ENCODE data around the gene BAIAP2L1.
"Not testable (repeated sequence)": the region's sequence is repeated elsewhere in the genome, so short reads cannot be mapped to it uniquely, and the experiment has no call there.

BAIAP2L1 gene

DNA sequence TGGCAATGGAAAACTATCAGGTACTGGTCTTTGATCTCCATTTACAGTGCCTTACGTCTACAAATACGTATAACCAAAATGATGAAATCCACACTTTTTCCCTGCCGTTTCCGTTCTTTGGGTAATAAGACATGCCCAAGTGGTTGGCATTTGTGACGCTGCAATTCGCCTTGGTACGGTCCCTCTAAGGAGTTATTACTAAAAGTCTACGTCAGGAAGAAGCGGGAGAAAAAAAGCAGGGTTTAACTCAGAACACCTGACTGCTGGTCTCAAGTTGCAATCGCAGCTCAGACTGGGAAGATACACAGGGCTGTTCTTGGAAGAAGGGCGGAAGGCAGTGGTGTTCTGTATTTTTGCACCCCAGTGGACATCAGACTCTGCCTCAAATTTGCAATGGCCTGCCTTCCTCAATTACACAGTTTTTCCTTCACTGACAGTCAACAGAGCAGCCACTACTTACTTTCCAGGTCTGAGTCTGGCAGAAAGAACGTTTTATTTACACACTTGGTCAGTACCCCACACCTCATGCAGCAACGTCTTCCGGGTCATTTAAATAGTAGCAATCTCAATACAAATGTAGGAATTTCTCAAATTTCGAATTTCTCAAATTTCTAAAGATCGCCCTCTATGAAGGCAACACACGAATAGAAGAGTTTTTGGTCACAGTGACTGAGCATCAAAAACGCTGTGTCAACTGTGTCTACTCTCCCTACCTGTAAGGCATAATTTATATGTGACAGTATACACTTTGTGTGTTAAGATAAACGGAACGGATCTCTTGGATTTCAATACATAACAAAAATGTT is 2.1 kb downstream of the BAIAP2L1 start:
- DNase-seq (ENCODE audit: low spot score), result no peak

DNA sequence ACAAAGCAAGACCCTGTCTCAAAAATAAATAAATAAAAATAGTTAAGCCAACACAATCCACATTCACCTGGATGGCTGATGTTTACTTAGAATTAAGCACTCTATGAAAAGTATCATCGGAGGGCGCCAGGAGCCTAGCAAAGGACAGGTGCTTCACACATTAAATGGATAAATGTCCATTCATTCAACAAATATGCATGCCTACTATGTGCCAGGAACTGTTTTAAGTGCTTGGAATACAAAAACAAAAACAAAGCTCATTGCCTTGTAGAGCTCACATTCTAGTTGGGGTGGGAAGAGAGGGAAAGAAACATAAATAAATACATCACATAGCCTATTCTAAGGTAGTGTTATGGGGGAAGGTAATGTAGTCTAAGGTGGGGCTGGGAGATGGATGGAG is 4.1 kb downstream of the BAIAP2L1 start:
- DNase-seq (ENCODE audit: low spot score), result no peak

DNA sequence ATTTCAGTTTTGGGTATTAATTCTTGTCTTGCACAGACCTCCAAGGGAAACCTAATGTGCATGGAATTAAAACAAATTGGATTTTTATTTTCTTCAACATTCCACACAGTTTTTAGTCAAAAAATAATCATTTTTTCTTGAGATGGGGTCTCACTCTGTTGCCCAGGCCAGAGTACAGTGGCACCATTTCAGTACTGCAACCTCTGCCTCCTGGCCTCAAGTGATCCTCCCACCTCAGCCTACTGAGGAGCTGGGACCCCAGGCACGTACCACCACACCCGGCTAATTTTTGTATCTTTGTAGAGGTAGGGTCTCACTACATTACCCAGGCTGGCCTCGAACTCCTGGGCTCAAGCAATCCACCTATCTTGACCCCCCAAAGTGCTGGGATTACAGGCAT is 4.9 kb downstream of the BAIAP2L1 start:
- DNase-seq (ENCODE audit: low spot score), result no peak

DNA sequence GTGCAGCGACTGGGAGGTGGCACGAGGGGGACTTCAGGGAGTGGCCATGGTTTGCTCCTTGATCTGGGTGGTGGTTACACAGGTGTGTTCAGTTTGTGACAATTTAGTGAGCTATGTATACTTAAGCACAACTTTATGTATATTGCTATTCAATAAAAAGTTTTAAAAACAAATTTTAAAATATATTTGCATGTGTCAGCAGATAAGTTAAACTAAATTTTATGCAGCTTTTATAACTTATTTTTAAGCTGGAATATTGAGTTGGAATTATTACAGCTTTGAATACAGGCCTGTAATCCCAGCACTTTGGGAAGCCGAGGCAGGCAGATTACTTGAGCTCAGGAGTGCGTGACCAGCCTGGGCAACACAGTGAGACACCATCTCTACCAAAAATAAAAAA is 5.4 kb downstream of the BAIAP2L1 start:
- DNase-seq (ENCODE audit: low spot score), result no peak

DNA sequence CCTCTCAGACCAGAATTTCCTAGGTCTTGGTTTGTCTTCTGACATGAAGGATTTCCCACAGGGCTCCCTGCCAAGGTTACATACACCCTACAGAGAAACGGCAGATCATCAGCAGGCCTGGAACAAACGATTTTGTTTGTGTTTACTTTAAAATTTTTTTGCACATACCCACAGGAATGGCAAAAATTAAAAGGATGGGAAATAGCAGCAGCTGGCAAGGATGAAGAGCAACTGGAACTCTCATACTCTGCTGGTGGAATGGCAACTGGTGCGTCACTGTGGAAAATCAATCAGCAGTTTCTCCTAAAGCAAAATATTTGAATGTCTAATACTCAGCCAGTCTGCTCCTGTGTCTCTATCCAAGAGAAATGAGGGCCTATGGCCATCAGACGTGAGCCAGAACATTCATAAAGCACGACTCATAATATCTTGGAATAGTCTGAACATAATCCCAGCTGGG is 6.5 kb downstream of the BAIAP2L1 start:
- peak; percentile 70 for DNase-seq (ENCODE audit: low spot score)

DNA sequence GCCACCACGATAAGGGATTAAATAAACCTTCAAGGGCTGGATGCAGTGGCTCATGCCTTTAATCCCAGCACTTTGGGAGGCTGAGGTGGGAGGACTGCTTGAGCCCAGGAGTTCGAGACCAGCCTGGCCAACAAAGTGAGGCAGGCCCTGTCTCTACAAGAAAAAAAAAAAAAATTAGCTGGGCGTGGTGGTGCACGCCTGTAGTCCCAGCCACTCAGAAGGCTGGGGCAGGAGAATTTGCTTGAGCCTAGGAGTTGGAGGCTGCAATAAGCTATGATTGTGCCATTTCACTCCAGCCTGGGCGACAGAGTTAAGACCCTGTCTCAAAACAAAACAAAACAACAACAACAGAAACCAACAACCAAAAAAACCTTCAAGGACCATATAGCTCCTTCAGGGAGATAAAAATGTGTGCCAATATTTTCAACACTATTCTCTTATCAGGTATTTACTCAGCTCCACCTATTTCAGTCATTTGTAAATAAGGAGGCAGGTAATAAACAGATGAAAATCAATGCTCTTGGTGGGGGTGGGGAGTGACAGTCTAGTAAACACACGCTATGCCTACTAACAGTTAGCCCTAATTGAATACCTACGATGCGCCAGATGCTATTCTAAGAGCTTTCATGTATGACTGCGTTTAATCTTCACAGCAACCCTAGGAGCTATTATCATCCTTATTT is 13.2 kb downstream of the BAIAP2L1 start:
- DNase-seq (ENCODE audit: low spot score), result no peak

DNA sequence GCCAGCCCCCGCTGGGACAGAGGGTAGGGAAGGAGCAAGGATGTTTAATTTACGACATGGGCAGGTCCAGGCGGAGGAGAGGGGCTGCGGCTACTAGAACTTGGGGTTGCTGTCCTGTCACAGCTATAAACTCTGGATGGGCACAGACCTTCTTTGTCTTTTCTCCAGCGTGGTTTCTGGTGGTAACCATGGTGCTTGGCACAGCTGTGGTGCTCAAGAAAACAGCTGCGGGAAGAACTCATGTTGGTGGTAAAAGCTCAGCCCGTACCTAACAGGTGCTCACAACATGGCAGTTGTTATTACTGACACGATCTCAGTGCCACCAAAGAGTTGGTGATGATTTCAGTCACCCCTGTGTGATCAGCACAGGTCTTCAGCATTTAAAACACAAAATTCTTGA is 13.8 kb downstream of the BAIAP2L1 start:
- DNase-seq (ENCODE audit: low spot score), result no peak

DNA sequence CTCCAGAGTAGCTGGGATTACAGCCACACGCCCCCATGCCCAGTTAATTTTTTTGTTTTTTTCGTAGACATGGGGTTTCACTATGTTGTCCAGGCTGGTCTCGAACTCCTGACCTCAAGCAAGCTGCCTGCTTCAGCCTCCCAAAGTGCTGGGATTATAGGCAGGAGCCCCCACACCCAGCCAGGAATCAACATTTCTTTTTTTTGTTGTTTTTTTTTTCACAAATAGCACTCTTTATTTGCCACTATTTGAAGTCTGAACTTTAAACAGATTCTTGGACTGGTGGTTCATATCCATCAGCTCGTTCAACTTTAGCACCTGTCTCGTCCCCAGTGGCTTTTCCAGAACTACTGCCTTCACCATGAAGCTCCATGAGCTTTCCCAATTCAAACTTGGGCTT is 15.4 kb downstream of the BAIAP2L1 start:
- not testable (repeated sequence) for DNase-seq (ENCODE audit: low spot score)

DNA sequence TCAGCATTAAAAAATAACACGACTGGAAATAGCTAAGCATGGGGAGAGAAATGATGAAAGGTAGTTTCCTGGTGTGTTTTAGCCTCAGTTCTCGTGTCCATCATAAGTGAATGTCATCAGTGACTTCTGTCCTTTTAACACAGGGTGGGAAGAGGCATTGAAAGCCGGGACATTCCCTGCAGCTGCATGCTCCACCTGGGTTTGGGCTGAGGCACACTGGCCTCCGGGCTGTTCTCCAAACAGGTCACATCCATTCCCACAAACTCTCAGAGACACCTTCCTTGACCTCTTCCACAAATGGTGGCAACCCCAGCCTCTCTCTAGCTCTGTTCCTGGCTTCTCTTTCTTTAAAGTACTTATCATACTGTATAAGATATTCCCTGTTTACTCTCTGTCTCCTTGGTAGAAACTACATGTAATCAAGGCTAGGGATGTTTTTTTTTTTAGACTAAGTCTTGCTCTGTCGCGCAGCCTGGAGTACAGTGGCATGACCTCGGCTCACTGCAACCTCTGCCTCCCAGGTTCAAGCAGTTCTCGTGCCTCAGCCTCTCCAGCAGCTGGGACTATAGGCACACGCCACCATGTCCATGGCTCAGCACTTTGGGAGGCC is 22.6 kb downstream of the BAIAP2L1 start:
- no peak for DNase-seq (ENCODE audit: low spot score)

DNA sequence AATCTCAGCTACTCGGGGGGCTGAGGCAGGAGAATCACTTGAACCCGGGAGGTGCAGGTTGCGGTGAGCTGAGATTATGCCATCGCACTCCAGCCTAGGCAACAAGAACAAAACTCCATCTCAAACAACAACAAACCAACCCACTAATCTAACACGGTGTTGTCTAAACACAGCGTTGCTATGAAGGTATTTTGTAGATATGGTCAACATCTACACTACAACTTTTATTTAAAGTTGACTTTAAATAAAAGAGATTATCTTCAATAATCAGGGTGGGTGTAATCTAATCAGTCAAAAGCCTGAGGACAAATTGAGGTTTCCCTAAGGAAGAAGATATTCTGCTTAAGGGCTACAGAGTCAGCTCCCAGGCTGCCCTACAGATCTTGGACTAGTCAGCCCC is 24.2 kb downstream of the BAIAP2L1 start:
- no peak for DNase-seq (ENCODE audit: low spot score)

DNA sequence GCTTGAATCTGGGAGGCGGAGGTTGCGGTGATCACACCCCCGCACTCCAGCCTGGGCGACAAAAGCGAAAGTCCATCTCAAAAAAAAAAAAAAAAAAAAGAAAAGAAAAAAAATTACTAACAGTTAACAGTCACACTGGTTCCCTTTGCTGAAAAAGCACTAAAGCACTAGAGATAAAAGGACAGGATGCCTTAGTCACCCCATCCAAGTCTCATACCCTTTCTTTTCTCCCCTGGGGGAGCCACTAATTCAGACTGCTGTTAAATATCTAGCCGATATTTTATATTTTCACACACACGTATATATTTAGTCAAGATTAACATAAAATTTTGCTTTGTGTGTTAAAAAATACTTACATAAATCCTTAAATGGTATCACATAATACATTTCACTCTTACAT is 25.2 kb downstream of the BAIAP2L1 start:
- DNase-seq (ENCODE audit: low spot score), result no peak

DNA sequence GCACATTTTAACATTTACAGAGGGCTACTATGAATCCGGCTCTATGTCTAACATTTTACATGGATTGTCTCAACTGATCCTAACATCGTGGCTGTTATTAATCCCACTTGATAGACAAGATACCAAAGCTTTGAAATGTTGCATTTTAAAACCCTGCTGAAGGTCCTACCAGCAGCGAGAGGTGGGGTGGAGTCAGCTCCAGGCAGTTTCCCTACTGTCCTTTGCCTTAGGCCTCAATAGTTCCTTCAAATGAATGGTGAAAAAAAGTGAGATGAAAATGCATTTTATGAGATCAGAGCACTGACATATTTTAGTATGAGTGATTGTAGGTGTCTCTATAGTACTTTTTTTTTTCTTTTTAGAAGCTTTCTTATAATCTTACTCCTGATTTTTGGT is 26.6 kb downstream of the BAIAP2L1 start:
- DNase-seq (ENCODE audit: low spot score), result no peak

DNA sequence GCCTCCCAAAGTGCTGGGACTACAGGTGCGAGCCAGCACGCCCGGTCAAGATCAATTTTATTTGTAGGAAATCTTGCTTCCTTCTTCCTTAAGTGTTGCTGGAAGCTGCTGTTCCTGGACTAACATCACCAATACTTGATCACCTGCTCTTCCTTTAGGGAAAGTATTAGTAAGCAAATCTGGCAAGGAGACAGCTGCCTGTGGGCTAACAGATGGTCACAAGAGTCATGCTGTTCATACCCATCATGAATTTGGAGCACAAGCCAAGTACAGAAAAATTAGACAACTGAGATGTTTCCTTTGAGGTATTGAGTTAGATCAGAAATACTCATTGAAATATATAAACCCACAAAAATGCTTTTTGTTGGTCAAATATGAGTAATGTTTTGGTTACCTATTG is 27.9 kb downstream of the BAIAP2L1 start:
- DNase-seq (ENCODE audit: low spot score), result no peak

DNA sequence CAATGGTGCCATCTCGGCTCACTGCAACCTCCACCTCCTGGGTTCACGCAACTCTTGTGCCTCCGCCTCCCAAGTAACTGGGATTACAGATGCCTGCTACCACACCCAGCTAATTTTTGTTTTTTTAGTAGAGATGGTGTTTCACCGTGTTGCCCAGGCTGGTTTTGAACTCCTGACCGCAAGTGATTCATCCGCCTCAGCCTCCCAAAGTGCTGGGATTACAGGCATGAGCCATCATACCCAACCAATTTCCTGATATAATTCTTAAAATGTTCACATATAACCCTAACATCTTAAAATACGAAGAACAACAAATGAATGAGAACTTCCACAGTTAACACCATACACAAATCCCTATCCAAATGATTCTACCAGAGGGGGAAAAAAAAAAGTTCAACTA is 31.2 kb downstream of the BAIAP2L1 start:
- DNase-seq (ENCODE audit: low spot score), result no peak

DNA sequence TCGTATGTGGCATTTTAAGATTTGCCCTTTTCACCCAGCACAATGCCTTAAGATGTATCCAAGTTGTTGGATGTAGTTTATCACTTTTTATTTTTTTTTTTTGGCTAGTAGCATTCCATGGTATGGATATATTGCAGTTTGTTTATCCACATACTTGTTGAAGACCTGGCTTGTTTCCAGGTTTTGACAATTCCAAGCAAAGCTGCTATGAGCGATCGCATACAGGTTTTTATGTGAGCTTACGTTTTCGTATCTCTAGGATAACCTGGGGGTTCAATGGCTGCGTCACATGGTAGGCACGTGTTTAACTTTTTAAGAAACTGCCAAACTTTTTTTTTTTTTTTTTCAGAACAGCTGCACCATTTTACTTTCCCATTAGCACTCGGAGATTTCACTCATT is 32.2 kb downstream of the BAIAP2L1 start:
- DNase-seq (ENCODE audit: low spot score), result no peak

DNA sequence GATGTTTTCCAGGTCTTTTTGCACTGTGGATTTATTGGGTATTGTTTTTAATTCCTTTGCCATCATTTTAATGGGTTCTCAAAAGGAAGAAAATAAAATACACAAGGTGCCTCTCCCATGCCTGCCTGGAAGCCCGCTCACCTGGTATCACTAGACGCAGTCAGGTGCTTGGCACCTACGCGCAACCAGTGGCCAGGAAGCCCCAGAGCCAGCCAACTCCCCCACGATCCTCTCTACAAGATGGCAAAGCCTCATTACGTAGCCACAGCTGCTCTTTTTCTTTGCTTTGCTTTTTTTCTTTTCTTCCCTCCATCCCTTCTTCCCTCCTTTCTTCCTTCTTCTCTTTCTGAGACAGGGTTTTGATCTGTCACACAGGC is 34.3 kb downstream of the BAIAP2L1 start:
- DNase-seq (ENCODE audit: low spot score), result no peak

DNA sequence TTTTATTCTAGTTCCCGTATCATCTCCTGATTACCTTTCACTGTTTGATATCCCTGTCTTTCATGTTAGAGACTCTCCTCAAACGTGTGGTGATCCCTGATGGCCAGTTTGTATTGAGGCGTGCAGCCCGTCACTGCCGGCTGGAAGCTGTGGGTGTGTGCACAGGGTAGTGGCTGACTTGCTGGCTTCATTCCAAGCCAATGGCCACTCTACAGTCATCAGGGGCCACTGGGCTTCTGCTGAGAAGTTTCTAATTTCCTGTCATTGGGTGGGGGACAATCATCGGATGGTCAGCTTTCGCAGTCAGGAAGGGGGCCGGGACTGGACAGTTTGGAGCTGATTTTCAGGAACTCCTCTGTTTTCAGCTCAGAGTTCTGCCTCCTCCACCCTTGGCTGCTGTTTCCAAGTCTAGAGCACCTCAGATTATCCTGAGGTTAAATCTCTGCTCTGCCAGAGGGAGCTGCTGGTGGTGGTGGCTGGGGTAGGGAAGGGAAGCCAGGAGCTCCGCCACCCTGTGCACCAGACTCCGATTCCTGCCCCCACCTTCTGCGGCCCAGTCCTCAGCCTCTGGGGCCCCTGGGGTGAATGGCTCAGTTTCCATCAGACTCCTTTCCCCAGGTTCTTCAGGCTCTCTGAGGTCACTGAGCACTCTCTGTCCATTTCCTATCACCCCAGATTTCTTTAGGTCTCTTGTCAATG is 34.9 kb downstream of the BAIAP2L1 start:
- no peak for DNase-seq (ENCODE audit: low spot score)

DNA sequence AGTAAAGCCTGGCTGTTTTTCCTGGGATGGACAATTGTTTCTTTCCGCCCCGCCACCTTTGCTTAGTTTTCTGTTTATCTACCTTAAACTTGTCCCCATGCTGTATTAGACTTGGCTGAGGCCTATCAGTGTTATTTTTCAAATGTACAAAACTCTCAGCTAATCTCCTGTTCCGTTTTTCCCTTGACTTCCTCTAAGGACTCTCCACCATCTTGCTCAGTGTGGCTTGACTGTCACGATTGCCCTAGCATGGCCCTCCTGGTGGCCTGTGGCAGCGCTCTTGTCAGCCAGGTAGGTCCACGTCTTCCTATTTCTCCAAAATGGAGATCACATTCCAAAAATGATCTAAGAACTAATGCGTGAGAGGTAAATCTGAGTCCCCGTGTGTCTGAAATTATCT is 36.7 kb downstream of the BAIAP2L1 start:
- DNase-seq (ENCODE audit: low spot score), result no peak

DNA sequence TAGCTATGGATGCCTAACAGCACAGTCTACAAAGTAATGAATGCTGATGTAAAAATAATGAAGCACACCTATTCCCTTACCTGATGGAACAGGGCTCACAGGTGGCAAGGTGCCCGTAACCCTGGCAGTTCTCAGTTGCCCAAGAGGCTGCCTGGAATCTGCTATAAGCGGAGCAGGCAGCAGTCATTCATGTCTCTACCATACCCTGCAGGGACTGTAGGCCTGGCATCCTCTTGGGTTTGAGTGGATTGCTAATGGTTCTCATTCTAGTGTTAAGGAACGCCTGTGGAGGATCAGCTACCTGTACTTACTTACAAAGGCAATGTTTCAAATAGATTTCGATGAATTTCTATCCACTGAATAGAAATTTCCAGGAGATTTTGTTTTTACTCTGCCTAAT is 38.4 kb downstream of the BAIAP2L1 start:
- no peak for DNase-seq (ENCODE audit: low spot score)

DNA sequence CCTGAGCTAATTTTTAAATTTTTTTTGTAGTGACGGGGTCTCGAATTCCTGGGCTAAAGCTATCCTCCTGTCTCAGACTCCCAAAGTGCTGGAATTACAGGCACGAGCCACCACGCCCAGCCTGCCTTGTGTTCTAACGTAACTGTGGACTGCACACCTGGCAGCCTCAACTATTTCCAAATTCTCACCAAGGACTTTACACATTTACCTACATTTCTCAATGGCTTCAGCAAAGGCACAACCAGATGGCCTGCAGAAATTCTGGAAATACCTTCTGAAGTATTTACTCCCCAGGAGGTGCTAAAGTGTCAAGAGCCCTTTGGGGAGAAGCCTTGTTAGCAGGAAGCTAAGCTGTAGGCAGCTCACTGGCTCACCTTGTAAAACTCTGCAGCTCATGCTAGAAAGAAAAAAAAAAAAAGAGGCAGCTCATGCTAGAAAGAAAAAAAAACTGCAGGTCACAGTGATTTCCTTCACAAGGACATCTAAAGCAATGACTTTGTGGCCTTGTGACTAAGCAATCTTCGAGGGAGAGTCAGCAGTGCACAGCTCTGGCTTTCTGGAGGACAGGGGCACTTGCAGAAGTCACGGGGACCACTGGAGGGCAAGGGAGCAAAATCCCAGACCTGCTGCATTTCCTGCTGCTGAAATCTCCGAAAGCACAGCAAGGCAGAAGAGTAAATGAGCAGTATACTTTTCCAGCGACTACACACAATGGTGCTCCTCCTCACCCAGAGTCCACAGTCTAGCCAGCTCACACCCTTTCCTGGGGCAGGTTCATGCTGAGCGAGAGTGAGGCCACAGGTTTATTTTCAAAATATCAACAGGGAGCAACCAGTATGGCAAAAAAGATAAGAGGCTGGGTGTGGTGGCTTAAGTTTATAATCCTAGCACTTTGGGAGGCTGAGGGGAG is 40.4 kb downstream of the BAIAP2L1 start:
- DNase-seq (ENCODE audit: low spot score), result no peak

DNA sequence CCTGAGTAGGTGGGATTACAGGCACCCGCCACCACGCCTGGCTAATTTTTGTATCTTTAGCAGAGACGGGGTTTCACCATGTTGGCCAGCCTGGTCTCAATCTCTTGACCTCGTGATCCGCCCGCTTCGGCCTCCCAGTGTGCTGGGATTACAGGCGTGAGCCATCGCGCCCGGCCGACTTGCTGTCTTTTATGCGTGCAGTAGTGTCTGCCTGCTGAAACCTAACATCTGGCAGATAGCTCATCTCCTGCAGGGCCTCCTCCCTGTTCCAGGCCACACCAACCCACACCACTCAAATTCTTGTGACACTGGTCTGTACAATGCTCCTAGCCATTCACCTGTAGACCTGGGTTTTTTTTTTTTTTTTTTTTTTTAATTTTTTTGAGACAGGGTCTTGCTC is 41.5 kb downstream of the BAIAP2L1 start:
- no peak for DNase-seq (ENCODE audit: low spot score)

DNA sequence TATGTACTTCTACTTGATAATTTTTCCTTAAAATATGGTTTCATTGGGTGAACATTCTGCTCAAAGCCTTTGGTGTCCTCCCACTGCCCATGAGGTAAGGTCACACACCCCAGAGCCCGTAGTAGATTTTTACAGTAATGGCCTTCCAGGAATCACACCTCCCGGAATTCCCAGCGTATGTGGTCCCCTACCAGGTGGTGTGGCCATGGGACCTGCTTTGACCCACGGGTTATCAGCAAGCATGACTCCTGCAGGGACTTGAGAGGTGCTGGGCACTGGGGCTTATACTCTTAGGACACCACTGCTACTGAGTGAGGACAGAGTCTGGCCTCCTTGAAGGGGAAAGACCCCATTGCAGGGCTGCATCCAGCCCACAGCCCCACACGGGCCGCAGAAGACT is 42.2 kb downstream of the BAIAP2L1 start:
- DNase-seq (ENCODE audit: low spot score), result no peak
